ENCODE results near the gene IAH1. TPM values are rescaled to one million over a fixed set of nuclear protein-coding genes. Genes with fewer than 3 reads are reported as not detected.

Gene IAH1
- total RNA-seq, 1 experiment from 2014 or later = 57.8 TPM

DNA sequence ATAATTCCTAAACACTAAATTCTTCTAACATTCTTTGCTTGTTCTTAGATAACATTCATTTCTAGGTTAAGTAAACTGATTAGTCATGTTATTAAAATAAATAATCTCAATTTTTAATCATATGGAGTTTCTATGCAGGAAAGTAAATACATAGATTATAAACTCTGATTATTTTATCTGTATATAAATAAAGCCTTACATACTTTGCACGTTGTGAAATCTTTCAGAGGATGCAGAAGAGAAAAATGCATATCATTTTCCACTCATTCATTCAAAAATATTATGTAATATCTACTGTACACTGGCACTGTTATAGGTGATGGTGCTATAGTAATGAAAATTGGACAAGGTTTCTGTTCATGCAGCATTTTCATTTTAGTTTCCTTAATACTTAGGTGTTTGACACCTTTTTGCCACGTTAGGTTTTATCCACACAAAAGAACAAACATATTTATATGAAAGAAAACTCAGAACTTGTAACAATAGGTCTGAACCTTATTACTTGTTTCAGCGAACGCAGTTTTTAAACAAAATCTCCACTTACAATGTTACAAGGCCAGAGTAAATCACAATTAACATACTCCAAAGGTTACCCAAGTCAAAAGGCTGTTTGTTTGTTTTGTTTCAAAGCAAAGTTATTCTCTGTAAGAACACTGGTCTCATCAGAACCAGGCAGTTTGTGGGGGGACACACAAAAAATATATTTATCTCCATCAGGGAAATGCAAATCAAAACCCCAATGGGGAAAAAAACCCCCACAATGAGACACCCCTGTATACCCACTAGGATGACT lies 53.8 kb downstream of the IAH1 start:
- no TSS peak for BruUV-seq (replicated peaks)
- ChIA-PET POLR2A (no interaction called here), CTCF (no interaction called here)
- DNase-seq = no peak
- H3K4me3 Mint-ChIP-seq (ENCODE audit: unreplicated experiment) = no peak overlapping the region
- intact Hi-C loops (cut with micrococcal nuclease; ENCODE audit: unreplicated experiment) = no loop called here
- H3K36me3 Mint-ChIP-seq (ENCODE audit: insufficient read depth, unreplicated experiment) = peaks cover 64% of the 10 kb centered on the region
- H3K27me3 Mint-ChIP-seq (ENCODE audit: insufficient read depth, unreplicated experiment) = no peaks in the 10 kb centered on the region
- Histone ChIP-seq H3K4me1 (no peaks in the 10 kb centered on the region), H3K4me3 (ENCODE audit: low read depth, low read length) (no peak overlapping the region), H3K36me3 (ENCODE audit: control insufficient read depth, insufficient read depth, low read length) (no peaks in the 10 kb centered on the region; the same call in 1 of the 2 replicates), H3K27me3 (replicated peaks; ENCODE audit: control insufficient read depth, insufficient read depth, low read length) (no peaks in the 10 kb centered on the region), H3K9me3 (no peaks in the 10 kb centered on the region)
- no peaks in the 10 kb centered on the region for H3K4me1 Mint-ChIP-seq (ENCODE audit: low read depth, unreplicated experiment)
- TF ChIP-seq CTCF (IDR thresholded peaks at IDR 0.05; ENCODE audit: insufficient read depth in 1 of 2, low read depth in 1 of 2, low read length in 1 of 2, severe bottlenecking in 1 of 2, unreplicated experiment in 1 of 2) = no peak
- no peaks in the 10 kb centered on the region for H3K9me3 Mint-ChIP-seq (ENCODE audit: unreplicated experiment)
- H3K27ac Mint-ChIP-seq (ENCODE audit: unreplicated experiment) = no peak overlapping the region

DNA sequence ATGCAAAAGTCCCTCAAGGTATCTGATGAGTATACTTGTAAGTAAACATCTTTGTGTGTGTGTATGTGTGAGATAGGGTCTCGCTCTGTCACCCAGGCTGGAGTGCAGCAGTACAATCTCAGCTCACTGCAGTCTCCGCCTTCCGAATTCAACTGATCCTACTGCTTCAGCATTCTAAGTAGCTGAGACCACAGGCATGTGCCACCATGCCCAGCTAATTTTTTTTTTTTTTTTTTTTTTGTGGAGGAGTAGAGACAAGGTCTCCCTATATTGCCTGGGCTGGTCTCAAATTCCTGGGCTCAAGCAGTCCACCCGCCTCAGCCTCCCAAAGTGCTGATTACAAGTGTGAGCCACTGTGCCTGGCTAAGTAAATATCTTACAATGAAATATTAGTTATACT lies 58.1 kb downstream of the IAH1 start:
- no peaks in the 10 kb centered on the region for H3K27me3 ChIP-seq (replicated peaks; ENCODE audit: control insufficient read depth, insufficient read depth, low read length)
- H3K36me3 ChIP-seq (ENCODE audit: control insufficient read depth, insufficient read depth, low read length) = no peaks in the 10 kb centered on the region
- intact Hi-C loops (cut with micrococcal nuclease; ENCODE audit: unreplicated experiment) = no loop called here
- H3K4me1 Mint-ChIP-seq (ENCODE audit: low read depth, unreplicated experiment) = no peaks in the 10 kb centered on the region
- H3K27me3 Mint-ChIP-seq (ENCODE audit: insufficient read depth, unreplicated experiment) = no peaks in the 10 kb centered on the region
- H3K27ac Mint-ChIP-seq (ENCODE audit: unreplicated experiment) = no peak overlapping the region
- no peak overlapping the region for H3K4me3 Mint-ChIP-seq (ENCODE audit: unreplicated experiment)
- POLR2A ChIA-PET = interaction anchor here (0.6 kb wide), 1 partner anchor 24 kb away, joined by 3 read pairs; no protein-coding TSS in a partner anchor
- BruUV-seq (replicated peaks) = no TSS peak
- no peaks in the 10 kb centered on the region for H3K9me3 ChIP-seq
- TF ChIP-seq CTCF (IDR thresholded peaks at IDR 0.05; ENCODE audit: insufficient read depth in 1 of 2, low read depth in 1 of 2, low read length in 1 of 2, severe bottlenecking in 1 of 2, unreplicated experiment in 1 of 2) = no peak
- H3K36me3 Mint-ChIP-seq (ENCODE audit: insufficient read depth, unreplicated experiment) = peaks cover 42% of the 10 kb centered on the region
- DNase-seq = no peak
- H3K4me3 ChIP-seq (ENCODE audit: low read depth, low read length) = no peak overlapping the region
- no peaks in the 10 kb centered on the region for H3K9me3 Mint-ChIP-seq (ENCODE audit: unreplicated experiment)
- CTCF ChIA-PET = no interaction called here
- H3K4me1 ChIP-seq = no peaks in the 10 kb centered on the region

DNA sequence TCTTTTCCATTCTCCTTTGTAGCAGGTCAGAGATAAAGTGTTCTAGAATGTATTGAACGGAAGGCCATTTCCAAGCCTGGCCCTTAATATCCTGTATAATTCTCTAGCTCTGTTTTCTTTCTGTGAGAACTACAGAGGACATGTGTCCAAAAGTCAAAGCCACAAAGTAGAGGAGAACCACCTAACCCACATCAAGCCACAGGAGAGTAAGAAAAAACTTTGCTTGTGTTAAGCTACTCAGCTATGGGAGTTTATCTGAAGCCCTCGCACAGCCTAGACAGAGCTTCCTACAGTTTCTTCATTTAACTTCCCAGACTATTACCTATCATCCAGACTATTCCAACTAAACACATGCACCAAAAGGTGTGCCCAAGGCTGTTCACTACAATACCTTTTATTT lies 59.3 kb downstream of the IAH1 start:
- no peak overlapping the region for H3K27ac Mint-ChIP-seq (ENCODE audit: unreplicated experiment)
- Histone ChIP-seq H3K4me3 (ENCODE audit: low read depth, low read length) (no peak overlapping the region), H3K36me3 (ENCODE audit: control insufficient read depth, insufficient read depth, low read length) (no peaks in the 10 kb centered on the region), H3K9me3 (no peaks in the 10 kb centered on the region), H3K4me1 (no peaks in the 10 kb centered on the region), H3K27me3 (replicated peaks; ENCODE audit: control insufficient read depth, insufficient read depth, low read length) (no peaks in the 10 kb centered on the region)
- peaks cover 33% of the 10 kb centered on the region for H3K36me3 Mint-ChIP-seq (ENCODE audit: insufficient read depth, unreplicated experiment)
- ChIA-PET POLR2A (interaction anchor here (0.6 kb wide), 1 partner anchor 16 kb away, joined by 6 read pairs; no protein-coding TSS in a partner anchor), CTCF (interaction anchor here (0.6 kb wide), 1 partner anchor 484 kb away, joined by 3 read pairs; no protein-coding TSS in a partner anchor)
- TF ChIP-seq CTCF (IDR thresholded peaks at IDR 0.05; ENCODE audit: insufficient read depth in 1 of 2, low read depth in 1 of 2, low read length in 1 of 2, severe bottlenecking in 1 of 2, unreplicated experiment in 1 of 2) = no peak
- intact Hi-C loops (cut with micrococcal nuclease; ENCODE audit: unreplicated experiment) = no loop called here
- no peaks in the 10 kb centered on the region for H3K27me3 Mint-ChIP-seq (ENCODE audit: insufficient read depth, unreplicated experiment)
- no peak for DNase-seq
- H3K4me1 Mint-ChIP-seq (ENCODE audit: low read depth, unreplicated experiment) = no peaks in the 10 kb centered on the region
- BruUV-seq (replicated peaks) = no TSS peak
- no peak overlapping the region for H3K4me3 Mint-ChIP-seq (ENCODE audit: unreplicated experiment)
- H3K9me3 Mint-ChIP-seq (ENCODE audit: unreplicated experiment) = no peaks in the 10 kb centered on the region

Data from Caco-2 (cell line).